Thyroid gland (tissue), 4 donors: ENCODE results near the gene GCA. TPM values are rescaled to one million over a fixed set of nuclear protein-coding genes. Genes with fewer than 3 reads are reported as not detected.

Source experiments
- DNase-seq, 2 donors: peaks; one replicate each; pipeline ENCODE4 v3.0.0-alpha.2; 2019
- H3K27ac ChIP-seq, 3 donors: fragments of 200-600 bp; sonication (generic); 1 replicate in 2 of 3; 2 replicates in 1 of 3; pipeline ENCODE4 v1.5.1; 2016 to 2019; ENCODE audit warnings: mild to moderate bottlenecking in 1 of 3, moderate library complexity in 1 of 3
- H3K27me3 ChIP-seq: fragments of 200-600 bp; sonication (generic); one replicate; pipeline ENCODE4 v1.5.1; 2019
- H3K36me3 ChIP-seq, 2 donors: fragments of 200-600 bp; sonication (generic); one replicate each; pipeline ENCODE4 v1.5.1; 2016 to 2019
- H3K4me1 ChIP-seq, 2 donors: fragments of 200-600 bp; sonication (generic); one replicate each; pipeline ENCODE4 v1.5.1; 2017 to 2019
- H3K4me3 ChIP-seq, 3 donors: fragments of 200-600 bp; sonication (generic); replicated peaks in 1 of 3; 1 replicate in 2 of 3; 2 replicates in 1 of 3; pipeline ENCODE4 v1.5.1; 2016; ENCODE audit warnings: mild to moderate bottlenecking in 1 of 3
- H3K9me3 ChIP-seq: fragments of 200-600 bp; sonication (generic); one replicate; pipeline ENCODE4 v1.5.1; 2017
- CTCF ChIP-seq, 6 experiments: fragments of 200-600 bp in 3 of 6; fragments of 450-650 bp in 3 of 6; sonication (generic) in 3 of 6; IDR thresholded peaks; one replicate each; pipeline ENCODE4 v1.5.1; 2016 to 2019; ENCODE audit warnings: antibody characterized with exemption in 6 of 6, mild to moderate bottlenecking in 2 of 6, inconsistent platforms in 1 of 6, moderate library complexity in 1 of 6
- POLR2A ChIP-seq, 2 donors: fragments of 450-650 bp; IDR thresholded peaks; one replicate each; pipeline ENCODE4 v1.6.1; 2017; ENCODE audit warnings: antibody characterized with exemption in 2 of 2, mild to moderate bottlenecking in 2 of 2, moderate library complexity in 1 of 2
- WGBS, 2 donors: methylation state at CpG; one replicate each; pipeline ENCODE4 v1.1.5; 2017; 5-methylcytosine and 5-hydroxymethylcytosine counted together
- intact Hi-C: fragments of 100-400 bp; cut with DNase I; formaldehyde crosslinking; loops from one replicate; pipeline ENCODE4 v1.15.1; 2023
- total RNA-seq, 4 donors: library from RNA; depleted of rRNA; stranded (reverse); fragments of >200 nt; gene quantifications; one replicate each; pipeline ENCODE4 v1.2.3, GENCODE V29; 2016

Gene GCA
- total RNA-seq, 4 donors from 2014 or later = 15.7 to 36.8 (median 31.6) TPM

GRCh38 chr2:162379719-162380580 is 36.0 kb downstream of the GCA start:
- H3K4me3 ChIP-seq = no peak overlapping the region
- no peak overlapping the region for H3K27ac ChIP-seq
- DNase-seq = no peak
- no peaks in the 10 kb centered on the region for H3K36me3 ChIP-seq
- H3K27me3 ChIP-seq = no peaks in the 10 kb centered on the region
- no peaks in the 10 kb centered on the region for H3K9me3 ChIP-seq
- no peaks in the 10 kb centered on the region for H3K4me1 ChIP-seq
- intact Hi-C loops = no loop called here
- WGBS, 2 donors = 92 to 94% methylated on average over 12 of the region's 12 CpGs
- TF ChIP-seq CTCF (IDR thresholded peaks at IDR 0.05) (no peak), POLR2A (IDR thresholded peaks at IDR 0.05) (no peak)

- TF ChIP-seq CTCF (IDR thresholded peaks at IDR 0.05) = no peak
- no peak for TF ChIP-seq POLR2A (IDR thresholded peaks at IDR 0.05)
- no peaks in the 10 kb centered on the region for H3K4me1 ChIP-seq
- no peak for DNase-seq
- WGBS, 2 donors = 74 to 80% methylated on average over 4 of the region's 4 CpGs
- no peak overlapping the region for H3K4me3 ChIP-seq
- H3K27ac ChIP-seq = no peak overlapping the region
- no peaks in the 10 kb centered on the region for H3K27me3 ChIP-seq
- H3K9me3 ChIP-seq = no peaks in the 10 kb centered on the region
- intact Hi-C loops = no loop called here
- H3K36me3 ChIP-seq = no peaks in the 10 kb centered on the region
These were observed 37.9 kb downstream of the GCA start for GRCh38 chr2:162381851-162382250.

- WGBS, 2 donors = 27 to 38% methylated on average over 1 of the region's 1 CpG
- intact Hi-C loops = no loop called here
- DNase-seq = no peak
- no peaks in the 10 kb centered on the region for H3K27me3 ChIP-seq
- no peak overlapping the region for H3K4me3 ChIP-seq
- no peaks in the 10 kb centered on the region for H3K9me3 ChIP-seq
- TF ChIP-seq POLR2A (IDR thresholded peaks at IDR 0.05) (no peak), CTCF (IDR thresholded peaks at IDR 0.05) (no peak)
- H3K4me1 ChIP-seq = no peaks in the 10 kb centered on the region
- H3K27ac ChIP-seq = no peak overlapping the region
- H3K36me3 ChIP-seq = no peaks in the 10 kb centered on the region
These were observed 38.3 kb downstream of the GCA start for GRCh38 chr2:162382278-162382677.

- Histone ChIP-seq H3K4me1 (no peaks in the 10 kb centered on the region), H3K4me3 (no peak overlapping the region), H3K27me3 (no peaks in the 10 kb centered on the region), H3K27ac (no peak overlapping the region), H3K36me3 (no peaks in the 10 kb centered on the region), H3K9me3 (no peaks in the 10 kb centered on the region)
- intact Hi-C loops = no loop called here
- WGBS, 2 donors = 89 to 91% methylated on average over 3 of the region's 3 CpGs
- DNase-seq = no peak
- TF ChIP-seq CTCF (IDR thresholded peaks at IDR 0.05) (no peak), POLR2A (IDR thresholded peaks at IDR 0.05) (no peak)
These were observed 41.6 kb downstream of the GCA start for GRCh38 chr2:162385536-162385935.

- intact Hi-C loops = no loop called here
- no peak for TF ChIP-seq CTCF (IDR thresholded peaks at IDR 0.05)
- TF ChIP-seq POLR2A (IDR thresholded peaks at IDR 0.05) = no peak
- 96 to 98% methylated on average over 4 of the region's 4 CpGs for WGBS, 2 donors
- H3K9me3 ChIP-seq = no peaks in the 10 kb centered on the region
- no peaks in the 10 kb centered on the region for H3K4me1 ChIP-seq
- H3K4me3 ChIP-seq = no peak overlapping the region
- DNase-seq = no peak
- H3K36me3 ChIP-seq = no peaks in the 10 kb centered on the region
- H3K27ac ChIP-seq = no peak overlapping the region
- H3K27me3 ChIP-seq = no peaks in the 10 kb centered on the region
These were observed 46.9 kb downstream of the GCA start for GRCh38 chr2:162390801-162391200.
